Ovary (tissue), 1 donor: ENCODE data around the gene CRHR2.

Source experiments
- EP300 ChIP-seq: sonication (generic); formaldehyde crosslinking; IDR thresholded peaks from one replicate; pipeline ENCODE4 v1.6.1; 2017; ENCODE audit warnings: antibody characterized with exemption
- POLR2A ChIP-seq: fragments of 450-650 bp; IDR thresholded peaks from one replicate; pipeline ENCODE4 v1.6.1; 2017; ENCODE audit warnings: antibody characterized with exemption, mild to moderate bottlenecking, moderate library complexity

DNA sequence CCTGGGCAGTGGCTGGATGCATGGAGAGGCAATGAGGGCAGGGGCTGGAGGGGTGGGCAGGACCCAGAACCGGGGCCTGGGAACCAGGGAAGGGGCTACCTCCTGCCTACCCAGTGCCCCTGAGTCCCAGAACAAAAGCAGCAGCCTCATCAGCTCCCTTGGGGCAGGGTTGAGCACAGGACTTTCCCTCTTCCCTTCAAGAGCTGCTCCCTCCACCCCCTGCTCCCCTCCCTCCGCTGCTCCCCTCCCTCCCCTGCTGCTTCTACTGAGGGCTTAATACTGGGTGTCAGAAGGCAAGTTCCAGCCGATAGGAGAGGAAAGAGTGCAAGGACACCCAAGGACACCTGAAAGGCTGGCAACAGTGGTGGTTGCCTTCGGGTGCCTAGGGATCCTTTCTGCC is 41.5 kb upstream of the CRHR2 start:
- TF ChIP-seq POLR2A, result no peak
- no peak for TF ChIP-seq EP300
